BJ (cell line): ENCODE measurements around the gene DOCK4. TPM values are rescaled to one million over a fixed set of nuclear protein-coding genes. Genes with fewer than 3 reads are reported as not detected.

Experiments
- CTCF ChIA-PET: fragments of 350-600 bp; formaldehyde crosslinking; extraction: SDS; loops from one replicate; lab custom pipeline; 2021; ENCODE audit warnings: antibody characterized with exemption, inconsistent platforms; lab: Yijun Ruan, JAX
- POLR2A ChIA-PET: fragments of 300-600 bp; sonication (Branson Sonifier 250); formaldehyde crosslinking; extraction: SDS; loops from one replicate; lab custom pipeline; 2021; ENCODE audit warnings: antibody characterized with exemption; lab: Charles Lee
- DNase-seq: peaks from one replicate; pipeline ENCODE4 v3.0.0-alpha.2; 2011; ENCODE audit warnings: low read depth
- H3K27me3 ChIP-seq: 2 replicates; pipeline ENCODE4 v1.6.0; 2011; ENCODE audit warnings: low read length; ENCODE audit not compliant: control insufficient read depth, insufficient read depth
- H3K36me3 ChIP-seq: 2 replicates; pipeline ENCODE4 v1.5.1; 2011; ENCODE audit warnings: low read length; ENCODE audit not compliant: control insufficient read depth, insufficient read depth
- H3K4me3 ChIP-seq: 2 replicates; pipeline ENCODE4 v1.5.1; 2011; ENCODE audit warnings: low read depth, mild to moderate bottlenecking, control low read depth, low read length
- polyA plus RNA-seq: library from polyadenylated mRNA; depleted of rRNA; stranded (reverse); fragments of >200 nt; gene quantifications from 2 replicates; pipeline ENCODE4 v1.2.3, GENCODE V29; 2011
- TF ChIP-seq, protein P1 (sequence below): IDR thresholded peaks from 2 replicates; pipeline ENCODE4 v1.5.1; 2011; ENCODE audit warnings: low read depth, mild to moderate bottlenecking, control low read depth, inconsistent platforms, low read length, moderate library complexity; ENCODE audit not compliant: insufficient read depth

DOCK4 gene
- polyA plus RNA-seq, 1 experiment = 0.15 TPM

DNA sequence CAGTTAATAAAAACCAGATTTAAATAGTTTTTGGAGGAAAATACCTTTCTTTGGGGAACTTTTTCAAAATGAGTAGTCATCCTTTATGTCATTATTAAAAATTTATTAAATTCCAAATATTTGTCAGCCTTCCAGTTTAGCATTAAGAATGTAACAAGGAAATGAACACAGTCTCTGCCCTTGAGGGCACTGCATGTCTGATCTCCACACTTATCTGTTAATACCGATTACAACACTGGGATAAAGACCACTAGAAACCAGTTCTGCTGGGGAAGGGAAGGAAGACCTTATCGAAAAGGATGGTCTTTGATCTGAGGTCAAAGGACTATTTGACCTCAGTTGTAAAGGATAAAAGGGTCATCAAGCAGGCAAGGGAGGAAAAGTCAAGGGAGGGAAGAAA, 320.0 kb downstream of the DOCK4 start:
- ChIA-PET CTCF (no interaction called here), POLR2A (no interaction called here)
- no peak overlapping the region for H3K4me3 ChIP-seq

DNA sequence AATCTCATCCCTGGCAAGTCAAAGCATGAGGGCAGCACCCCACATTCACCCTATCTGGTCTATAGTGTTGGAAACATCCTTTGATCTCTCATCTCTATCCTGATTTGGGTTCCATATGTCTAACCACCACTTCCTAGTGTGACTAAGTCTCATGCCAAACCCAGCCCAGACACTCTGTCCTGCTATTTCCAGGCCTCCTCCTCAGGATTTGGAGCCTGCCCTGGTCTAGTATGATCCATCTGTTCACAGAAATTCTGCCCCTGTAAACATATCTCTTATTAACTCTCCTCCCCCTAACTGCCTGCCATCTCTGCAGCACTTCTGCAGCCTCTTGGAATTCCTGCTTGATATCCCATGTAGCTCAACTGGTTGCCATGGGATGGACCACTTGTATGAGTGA, 323.0 kb downstream of the DOCK4 start:
- Histone ChIP-seq H3K27me3 (no peaks in the 10 kb centered on the region), H3K36me3 (no peaks in the 10 kb centered on the region), H3K4me3 (no peak overlapping the region)
- ChIA-PET CTCF (interaction anchor here (1.8 kb wide), 1 partner anchor 10 kb away, joined by 4 read pairs; no protein-coding TSS in a partner anchor), POLR2A (no interaction called here)
- TF ChIP-seq, protein P1, sequence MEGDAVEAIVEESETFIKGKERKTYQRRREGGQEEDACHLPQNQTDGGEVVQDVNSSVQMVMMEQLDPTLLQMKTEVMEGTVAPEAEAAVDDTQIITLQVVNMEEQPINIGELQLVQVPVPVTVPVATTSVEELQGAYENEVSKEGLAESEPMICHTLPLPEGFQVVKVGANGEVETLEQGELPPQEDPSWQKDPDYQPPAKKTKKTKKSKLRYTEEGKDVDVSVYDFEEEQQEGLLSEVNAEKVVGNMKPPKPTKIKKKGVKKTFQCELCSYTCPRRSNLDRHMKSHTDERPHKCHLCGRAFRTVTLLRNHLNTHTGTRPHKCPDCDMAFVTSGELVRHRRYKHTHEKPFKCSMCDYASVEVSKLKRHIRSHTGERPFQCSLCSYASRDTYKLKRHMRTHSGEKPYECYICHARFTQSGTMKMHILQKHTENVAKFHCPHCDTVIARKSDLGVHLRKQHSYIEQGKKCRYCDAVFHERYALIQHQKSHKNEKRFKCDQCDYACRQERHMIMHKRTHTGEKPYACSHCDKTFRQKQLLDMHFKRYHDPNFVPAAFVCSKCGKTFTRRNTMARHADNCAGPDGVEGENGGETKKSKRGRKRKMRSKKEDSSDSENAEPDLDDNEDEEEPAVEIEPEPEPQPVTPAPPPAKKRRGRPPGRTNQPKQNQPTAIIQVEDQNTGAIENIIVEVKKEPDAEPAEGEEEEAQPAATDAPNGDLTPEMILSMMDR = no peak
- no peak for DNase-seq

More for the DNA sequence above, 320.0 kb downstream of the DOCK4 start:
- no peak for DNase-seq
- no peaks in the 10 kb centered on the region for H3K36me3 ChIP-seq
- TF ChIP-seq, protein P1 = no peak
- no peaks in the 10 kb centered on the region for H3K27me3 ChIP-seq

DNA sequence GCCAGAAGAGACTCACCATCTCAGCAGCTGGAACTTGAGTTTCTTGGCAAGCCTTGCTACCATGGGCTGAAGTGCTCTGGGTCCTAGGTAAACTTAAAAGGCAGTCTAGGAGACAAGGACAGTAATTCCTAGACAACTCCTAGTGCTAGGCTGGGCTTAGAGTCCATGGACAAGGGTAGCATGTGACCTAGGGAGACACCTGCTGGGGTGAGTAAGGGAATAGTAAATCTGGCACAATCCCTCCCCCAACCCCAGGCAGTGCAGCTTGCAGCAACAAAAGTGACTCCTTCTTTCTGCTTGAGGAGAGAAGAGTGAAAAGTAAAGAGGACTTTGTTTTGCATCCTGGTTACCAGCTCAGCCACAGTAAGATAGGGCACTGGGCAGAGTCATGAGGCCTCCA, 327.4 kb downstream of the DOCK4 start:
- no peaks in the 10 kb centered on the region for H3K27me3 ChIP-seq
- ChIA-PET CTCF (no interaction called here), POLR2A (no interaction called here)

DNA sequence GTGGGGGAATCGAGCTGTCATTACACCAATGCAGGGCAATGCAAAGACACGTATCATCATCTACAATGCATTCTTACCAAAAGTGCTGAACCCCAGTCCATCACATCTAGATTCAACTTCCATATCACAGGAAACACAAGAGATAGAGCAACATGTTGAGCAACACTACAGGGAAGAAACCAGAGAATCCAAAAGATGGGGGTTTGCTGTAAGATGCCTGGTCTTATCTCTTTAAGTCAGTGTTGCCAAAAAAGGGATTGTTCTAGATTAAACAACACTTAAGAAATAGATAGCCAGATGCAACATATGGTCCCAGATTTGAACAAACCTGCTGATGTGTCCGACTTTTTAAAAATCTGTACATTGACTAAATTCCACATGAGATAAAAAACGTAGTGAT, 328.3 kb downstream of the DOCK4 start:
- Histone ChIP-seq H3K36me3 (no peaks in the 10 kb centered on the region), H3K27me3 (no peaks in the 10 kb centered on the region), H3K4me3 (no peak overlapping the region)
- ChIA-PET POLR2A (no interaction called here), CTCF (no interaction called here)
- TF ChIP-seq, protein P1 = no peak
- no peak for DNase-seq

More for the DNA sequence above, 327.4 kb downstream of the DOCK4 start:
- Histone ChIP-seq H3K4me3 (no peak overlapping the region), H3K36me3 (no peaks in the 10 kb centered on the region)
- no peak for DNase-seq
- TF ChIP-seq, protein P1 = no peak

DNA sequence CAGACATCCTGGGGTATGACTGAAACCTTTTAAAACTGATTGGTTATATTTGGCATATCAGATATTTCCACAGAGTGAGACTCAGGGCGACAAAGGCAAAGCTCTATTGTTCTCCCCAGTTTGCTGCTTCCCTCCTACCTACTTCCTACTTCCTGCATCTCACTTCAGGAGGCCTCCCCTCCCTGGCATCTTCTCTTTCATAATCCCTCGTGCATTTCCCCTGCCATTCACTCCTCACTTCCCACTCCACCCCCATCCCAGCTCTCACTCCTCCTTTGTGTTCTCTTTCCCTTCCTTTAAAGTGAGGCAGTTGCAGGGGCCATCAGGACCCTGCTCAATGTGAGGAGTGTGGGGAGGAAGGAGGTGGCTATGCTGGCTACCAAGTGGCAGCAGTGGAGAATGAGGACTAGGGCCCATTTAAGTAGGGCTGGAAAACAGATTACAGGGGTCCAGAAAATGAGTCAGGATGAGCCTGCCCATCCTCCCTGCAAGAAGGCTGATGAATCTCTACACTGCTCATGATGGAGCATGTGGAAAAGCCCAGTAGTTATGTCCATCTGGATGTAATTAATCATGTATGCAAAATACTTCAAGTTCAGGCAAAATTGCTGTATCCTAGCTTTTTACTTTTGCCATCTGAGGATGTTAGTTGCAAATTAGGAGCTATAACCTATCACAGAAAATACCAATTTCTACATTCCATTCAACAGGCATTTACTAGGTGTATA, 332.1 kb downstream of the DOCK4 start:
- no peaks in the 10 kb centered on the region for H3K27me3 ChIP-seq
- H3K36me3 ChIP-seq = no peaks in the 10 kb centered on the region
- no peak overlapping the region for H3K4me3 ChIP-seq
- ChIA-PET POLR2A (interaction anchor here (0.6 kb wide), 1 partner anchor 554 kb away, joined by 4 read pairs; no protein-coding TSS in a partner anchor), CTCF (interaction anchor here (1.2 kb wide), 1 partner anchor 19 kb away, joined by 3 read pairs; no protein-coding TSS in a partner anchor)
- no peak for DNase-seq
- TF ChIP-seq, protein P1 = no peak
